GM19238 (cell line): ENCODE results near the gene KDM3A.
"Not testable (repeated sequence)": the region's sequence is repeated elsewhere in the genome, so short reads cannot be mapped to it uniquely, and the experiment has no call there.

ENCODE experiments used
- DNase-seq: peaks from one replicate; pipeline ENCODE4 v3.0.0; 2011; ENCODE audit warnings: low spot score; ENCODE audit not compliant: insufficient read length

The KDM3A gene

GRCh38 chr2:86476092-86476491 lies 34.9 kb downstream of the KDM3A start:
- no peak for DNase-seq

- no peak for DNase-seq
Observed at GRCh38 chr2:86476918-86477317, 35.7 kb downstream of the KDM3A start.

GRCh38 chr2:86477349-86477748 lies 36.2 kb downstream of the KDM3A start:
- no peak for DNase-seq

GRCh38 chr2:86480105-86480504 lies 38.9 kb downstream of the KDM3A start:
- DNase-seq = no peak

- no peak for DNase-seq
Observed at GRCh38 chr2:86482034-86482433, 40.9 kb downstream of the KDM3A start.

- DNase-seq = no peak
Observed at GRCh38 chr2:86484385-86484784, 43.2 kb downstream of the KDM3A start.

- no peak for DNase-seq
Observed at GRCh38 chr2:86485103-86485502, 43.9 kb downstream of the KDM3A start.

- no peak for DNase-seq
Observed at GRCh38 chr2:86485802-86486201, 44.6 kb downstream of the KDM3A start.

- DNase-seq = no peak
Observed at GRCh38 chr2:86487062-86487461, 45.9 kb downstream of the KDM3A start.

GRCh38 chr2:86488561-86489250 lies 47.5 kb downstream of the KDM3A start:
- DNase-seq = no peak

GRCh38 chr2:86489542-86489941 lies 48.4 kb downstream of the KDM3A start:
- no peak for DNase-seq

- no peak for DNase-seq
Observed at GRCh38 chr2:86490245-86490644, 49.1 kb downstream of the KDM3A start.

- no peak for DNase-seq
Observed at GRCh38 chr2:86491088-86491487, 49.9 kb downstream of the KDM3A start.

GRCh38 chr2:86492048-86492453 lies 50.9 kb downstream of the KDM3A start:
- DNase-seq = no peak

- DNase-seq = not testable (repeated sequence)
Observed at GRCh38 chr2:86496391-86496790, 55.2 kb downstream of the KDM3A start.

GRCh38 chr2:86498468-86499260 lies 57.5 kb downstream of the KDM3A start:
- no peak for DNase-seq

GRCh38 chr2:86499326-86499725 lies 58.2 kb downstream of the KDM3A start:
- DNase-seq = no peak

- no peak for DNase-seq
Observed at GRCh38 chr2:86500325-86501083, 59.3 kb downstream of the KDM3A start.

- DNase-seq = no peak
Observed at GRCh38 chr2:86507600-86507999, 66.4 kb downstream of the KDM3A start.

- no peak for DNase-seq
Observed at GRCh38 chr2:86510436-86510933, 69.3 kb downstream of the KDM3A start.

- no peak for DNase-seq
Observed at GRCh38 chr2:86512034-86512433, 70.9 kb downstream of the KDM3A start.

GRCh38 chr2:86512892-86513291 lies 71.7 kb downstream of the KDM3A start:
- no peak for DNase-seq
